GM18861 (cell line): ENCODE measurements around the gene PUDP.
"Not testable (repeated sequence)": the region's sequence is repeated elsewhere in the genome, so short reads cannot be mapped to it uniquely, and the experiment has no call there.

ENCODE experiments used
- ATAC-seq: cut with Tn5 transposase; IDR thresholded peaks from one replicate; pipeline ENCODE4 v1.9.1; 2021; ENCODE audit not compliant: unreplicated experiment

PUDP gene

DNA sequence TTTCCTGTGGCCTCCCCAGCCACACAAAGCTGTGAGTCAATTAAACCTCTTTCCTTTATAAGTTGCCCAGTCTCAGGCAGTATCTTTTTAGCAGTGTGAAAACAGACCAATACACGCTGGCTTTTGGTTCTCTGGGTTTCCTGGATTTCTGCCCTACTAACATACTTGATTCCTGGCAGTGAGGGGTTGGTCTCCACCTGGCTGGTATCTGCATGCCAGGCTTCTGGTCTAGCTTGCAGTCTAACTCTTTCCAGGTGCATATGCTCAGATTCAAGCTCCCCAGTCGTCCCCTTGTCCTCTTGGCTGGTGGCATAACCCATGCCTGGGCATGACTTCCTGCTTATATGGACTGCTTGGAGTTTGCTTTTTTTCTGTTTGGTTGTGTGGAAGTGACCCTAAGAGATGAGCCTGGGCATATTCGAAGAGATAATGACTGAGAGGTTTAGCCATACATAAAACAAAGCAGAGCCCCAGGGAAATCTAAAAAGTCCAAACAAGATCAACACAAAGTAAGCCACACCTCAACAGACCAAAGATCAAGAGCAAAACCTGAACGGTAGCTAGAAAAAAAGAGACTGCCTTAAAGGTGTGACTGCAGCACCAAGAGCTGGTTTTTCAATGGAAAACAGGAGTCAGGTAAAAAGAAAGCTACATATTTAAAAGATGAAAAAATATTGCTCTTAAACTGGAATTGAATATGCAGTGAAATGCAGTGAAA is 102.6 kb downstream of the PUDP start:
- no peak for ATAC-seq

GRCh38 chrX:7043796-7044433 is 104.0 kb downstream of the PUDP start:
- ATAC-seq: not testable (repeated sequence)

DNA sequence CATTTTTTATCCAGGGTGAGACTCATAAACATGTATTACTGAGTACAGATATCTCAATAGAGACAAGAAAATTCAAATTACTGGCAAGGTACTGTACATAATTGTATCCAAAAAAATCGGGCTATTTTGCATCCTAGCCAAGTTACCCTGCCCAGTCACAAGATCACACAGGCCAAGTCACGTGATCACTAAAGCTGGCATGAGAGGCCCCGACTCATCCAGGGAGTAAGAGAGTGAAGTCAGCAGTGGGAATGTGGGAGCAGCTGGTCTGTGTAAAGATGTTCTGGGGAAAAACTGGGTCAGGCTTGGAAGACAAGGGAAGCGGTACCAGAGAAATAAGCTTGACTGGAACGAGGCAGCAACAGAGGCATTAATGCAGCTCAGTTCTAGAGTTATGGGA is 119.7 kb downstream of the PUDP start:
- ATAC-seq: no peak

GRCh38 chrX:7027071-7027470 is 120.9 kb downstream of the PUDP start:
- no peak for ATAC-seq

DNA sequence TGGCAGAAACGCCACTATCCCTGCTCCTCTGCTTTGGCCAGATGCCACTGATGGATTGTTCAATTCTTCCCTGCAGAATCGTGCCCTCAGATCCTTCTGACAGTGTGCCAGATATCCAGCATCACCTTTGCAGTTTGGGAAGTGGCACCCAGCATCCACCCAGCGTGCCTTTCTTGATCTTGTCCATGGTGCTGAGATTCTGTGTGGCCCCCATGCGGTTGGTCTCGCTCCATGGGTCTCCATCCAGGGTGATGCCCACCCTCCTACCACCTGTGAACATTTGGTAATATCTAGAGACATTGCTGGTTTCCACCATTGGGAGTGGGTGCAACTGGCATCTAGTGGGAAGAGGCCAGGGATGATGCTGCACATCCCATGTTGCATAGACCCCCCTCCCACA is 121.6 kb downstream of the PUDP start:
- not testable (repeated sequence) for ATAC-seq

- no peak for ATAC-seq
Measured at GRCh38 chrX:7025471-7025870, 122.5 kb downstream of the PUDP start.

- ATAC-seq: no peak
Measured at GRCh38 chrX:7024850-7025249, 123.1 kb downstream of the PUDP start.

DNA sequence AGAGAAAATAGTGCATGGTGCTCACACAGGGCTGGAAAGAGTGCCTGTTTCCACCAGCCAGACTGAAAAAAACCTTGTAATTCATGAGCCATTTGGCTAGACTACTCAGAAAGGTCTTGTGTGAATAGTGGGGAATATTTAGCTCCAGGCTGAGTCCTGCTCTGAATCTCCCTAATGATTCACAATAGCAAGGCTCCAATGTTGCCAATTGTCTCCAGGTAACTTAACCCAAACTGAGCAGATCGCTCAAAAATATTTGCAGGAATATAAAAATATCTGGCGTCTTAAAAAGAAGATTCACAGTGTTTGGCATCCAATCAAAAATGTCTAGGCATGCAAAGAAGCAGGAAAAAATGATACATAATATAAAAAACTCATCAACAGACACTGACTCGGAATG is 125.0 kb downstream of the PUDP start:
- not testable (repeated sequence) for ATAC-seq

GRCh38 chrX:7021991-7022390 is 126.0 kb downstream of the PUDP start:
- no peak for ATAC-seq

- no peak for ATAC-seq
Measured at GRCh38 chrX:7019555-7019954, 128.4 kb downstream of the PUDP start.

- ATAC-seq: not testable (repeated sequence)
Measured at GRCh38 chrX:7012262-7012834, 135.6 kb downstream of the PUDP start.

GRCh38 chrX:7010897-7011296 is 137.1 kb downstream of the PUDP start:
- not testable (repeated sequence) for ATAC-seq

DNA sequence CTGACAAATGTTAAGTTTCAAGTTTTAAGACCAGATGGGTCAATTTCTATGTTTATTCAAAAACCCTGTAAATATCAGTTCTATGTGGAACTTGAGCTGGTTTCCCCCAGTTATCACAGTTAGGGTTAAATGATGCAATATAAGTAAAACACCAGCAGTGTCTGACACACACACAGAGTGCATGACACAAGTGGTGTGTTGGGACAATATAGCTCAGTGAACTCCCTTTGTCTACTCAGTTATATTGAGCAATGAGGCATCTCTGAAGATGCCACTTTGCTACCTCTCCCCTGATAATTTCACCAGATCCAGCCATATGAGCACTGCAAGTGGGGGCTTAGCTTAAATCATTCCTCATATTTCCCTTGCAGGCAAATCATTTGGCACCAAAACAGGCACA is 140.6 kb downstream of the PUDP start:
- not testable (repeated sequence) for ATAC-seq
